ENCODE measurements around the gene DPYSL3.

DPYSL3 gene

GRCh38 chr5:147403651-147404640 is 105.9 kb downstream of the DPYSL3 start:
- DNase-seq (ENCODE audit: low spot score): no peak

GRCh38 chr5:147400881-147401280 is 109.0 kb downstream of the DPYSL3 start:
- DNase-seq (ENCODE audit: low spot score): no peak

DNA sequence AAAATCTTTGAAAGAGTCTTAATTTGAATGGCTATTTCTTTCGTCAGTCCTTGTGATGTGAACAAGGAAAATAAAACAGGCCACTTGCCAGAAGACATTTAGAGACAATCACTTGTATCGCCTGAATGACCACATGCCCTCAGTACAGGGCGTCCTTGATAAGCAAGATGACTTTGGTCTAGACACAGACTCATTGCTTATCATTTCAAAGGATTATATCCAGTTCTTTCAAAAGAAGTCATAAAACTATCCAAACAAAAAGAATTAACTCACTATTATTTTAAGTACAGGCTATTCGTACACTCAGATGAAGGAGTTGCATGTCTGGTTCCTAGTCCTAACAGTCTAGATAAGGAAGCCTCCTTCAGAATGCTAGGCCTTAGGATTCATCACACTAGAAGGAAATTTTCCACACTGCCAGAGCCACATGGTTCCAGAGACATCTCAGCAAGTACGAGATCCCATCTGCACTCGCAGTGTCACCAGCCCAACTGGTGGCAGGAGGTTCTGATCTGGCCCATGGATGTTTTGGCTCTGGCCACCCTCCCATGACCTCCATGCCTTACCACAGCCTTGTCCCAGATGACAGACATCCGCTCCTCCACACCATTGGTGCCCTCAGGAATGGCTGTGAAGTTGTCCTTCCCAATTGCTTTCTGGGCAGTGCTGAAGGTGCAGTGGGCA is 109.6 kb downstream of the DPYSL3 start:
- no peak for DNase-seq (ENCODE audit: low spot score)

- no peak for DNase-seq (ENCODE audit: low spot score)
These were observed 111.0 kb downstream of the DPYSL3 start for GRCh38 chr5:147398860-147399259.

DNA sequence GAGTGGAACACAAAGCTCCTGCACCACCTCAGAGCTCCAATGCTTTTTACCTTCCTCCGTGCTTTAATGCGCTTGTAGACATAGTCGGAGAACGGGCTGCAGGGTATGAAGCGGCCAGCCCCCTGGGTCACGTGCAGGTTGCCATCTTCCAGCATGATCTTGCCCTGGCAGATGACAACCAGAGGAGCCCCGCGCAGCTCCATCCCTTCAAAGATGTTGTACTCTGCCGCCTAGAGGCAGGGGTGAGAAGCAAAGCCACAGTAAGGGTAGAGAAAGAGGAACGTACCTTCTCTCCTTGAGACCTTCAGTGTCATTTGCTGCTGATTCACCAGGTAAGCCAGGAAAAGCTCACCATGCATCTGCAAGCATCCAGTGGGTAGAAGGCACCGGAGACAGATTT is 112.3 kb downstream of the DPYSL3 start:
- DNase-seq (ENCODE audit: low spot score): no peak

DNA sequence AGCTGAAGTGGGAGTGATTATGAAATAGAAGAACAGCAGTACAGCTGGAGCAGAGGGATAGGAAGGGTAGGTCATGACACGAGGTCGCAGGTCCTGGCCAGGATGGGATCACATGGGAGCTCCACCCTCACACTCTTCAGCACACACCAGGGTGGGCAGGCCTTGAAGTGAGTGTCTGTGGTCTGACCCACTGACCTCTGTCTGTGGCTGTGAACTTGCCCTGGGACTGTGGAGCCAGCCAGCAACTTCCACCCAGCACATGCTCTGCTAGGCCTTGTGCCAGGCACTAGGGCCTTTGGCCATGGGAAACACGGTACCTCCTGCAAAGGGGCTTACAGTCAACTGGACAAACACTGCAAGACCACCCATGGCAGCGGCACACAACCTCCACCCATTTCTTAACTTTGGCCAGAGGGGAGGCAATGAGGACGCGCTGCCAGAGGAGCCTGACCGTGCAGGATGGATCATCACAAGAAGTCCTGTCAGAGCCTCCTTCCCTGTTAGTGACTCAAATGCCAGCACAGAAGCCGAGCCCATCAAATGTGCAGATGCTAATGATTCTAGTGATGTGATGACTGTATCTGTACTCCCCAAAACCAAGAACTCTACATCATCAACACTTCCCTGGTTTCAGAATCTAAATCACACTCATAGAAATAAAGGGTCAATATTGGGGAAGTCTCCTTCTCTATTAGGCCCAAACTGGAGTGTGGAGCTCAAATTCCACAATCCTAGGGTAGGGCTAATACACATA is 113.6 kb downstream of the DPYSL3 start:
- no peak for DNase-seq (ENCODE audit: low spot score)

DNA sequence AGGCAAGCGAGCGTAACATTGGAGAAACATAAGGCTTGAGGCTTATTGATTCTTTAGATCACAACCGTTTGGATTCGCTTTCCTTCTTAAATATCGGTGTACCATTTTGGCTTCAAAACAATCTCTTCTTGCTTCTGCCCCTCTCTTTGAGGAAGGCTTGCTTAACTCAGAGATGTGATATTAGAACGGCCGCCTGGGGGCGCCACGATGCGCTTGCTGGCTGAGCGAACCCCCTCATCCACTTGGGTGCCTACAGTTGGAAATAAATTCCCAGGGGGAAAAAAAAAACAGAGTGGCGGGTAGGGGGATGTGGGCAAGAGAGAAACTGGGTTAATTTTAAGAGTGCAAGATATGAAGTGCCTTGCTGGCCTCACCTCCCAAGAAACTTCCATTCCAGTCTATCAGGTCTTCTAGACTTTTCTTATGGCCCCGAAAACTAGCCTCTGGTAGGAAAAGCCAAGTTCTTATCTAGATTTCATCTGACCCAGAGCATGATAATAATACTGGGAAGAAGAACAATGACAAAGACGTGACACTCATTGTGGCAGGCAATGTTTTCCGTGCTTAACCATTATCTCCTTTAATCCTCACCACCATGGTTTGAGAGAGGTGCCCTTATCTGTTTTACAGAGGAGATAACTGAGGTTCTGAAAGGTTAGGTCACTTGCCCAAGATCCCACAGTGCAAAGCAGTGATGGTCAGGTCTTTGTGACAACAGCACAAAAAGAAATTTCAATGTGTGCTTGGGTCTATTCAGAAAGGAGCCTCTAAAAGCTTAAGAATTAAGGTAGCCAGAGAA is 115.8 kb downstream of the DPYSL3 start:
- no peak for DNase-seq (ENCODE audit: low spot score)

GRCh38 chr5:147391781-147392180 is 118.1 kb downstream of the DPYSL3 start:
- no peak for DNase-seq (ENCODE audit: low spot score)

DNA sequence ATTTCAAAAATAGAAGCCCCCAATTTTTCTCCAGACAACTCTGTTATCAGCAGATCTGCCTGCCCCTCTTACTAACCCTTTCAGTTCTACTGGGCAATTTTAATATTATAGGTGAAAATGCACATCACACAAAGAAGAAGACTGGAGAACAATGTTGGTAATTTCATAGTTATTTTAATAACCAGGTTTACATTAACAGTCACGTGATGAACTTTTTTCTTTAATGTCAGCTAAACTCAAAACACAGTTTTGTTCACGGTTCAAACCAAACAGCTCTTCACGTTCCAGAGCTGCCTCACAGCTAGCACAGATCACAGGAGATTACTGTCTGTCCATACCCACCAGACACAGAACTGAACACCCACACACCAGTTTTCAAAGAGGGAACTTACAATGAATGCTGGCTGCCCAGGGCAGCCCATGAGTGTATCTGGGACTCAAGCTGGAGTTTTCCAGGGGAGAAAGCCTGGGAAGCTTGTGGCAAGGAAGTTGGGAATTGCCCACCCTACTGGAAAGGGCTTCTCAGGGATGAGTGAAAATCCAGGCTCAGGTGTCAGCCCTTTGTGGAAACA is 119.1 kb downstream of the DPYSL3 start:
- DNase-seq (ENCODE audit: low spot score): no peak

GRCh38 chr5:147388184-147389108 is 121.4 kb downstream of the DPYSL3 start:
- no peak for DNase-seq (ENCODE audit: low spot score)

- DNase-seq (ENCODE audit: low spot score): no peak
These were observed 122.8 kb downstream of the DPYSL3 start for GRCh38 chr5:147387109-147387508.

- no peak for DNase-seq (ENCODE audit: low spot score)
These were observed 125.3 kb downstream of the DPYSL3 start for GRCh38 chr5:147384346-147385193.

- no peak for DNase-seq (ENCODE audit: low spot score)
These were observed 127.1 kb downstream of the DPYSL3 start for GRCh38 chr5:147382776-147383175.

DNA sequence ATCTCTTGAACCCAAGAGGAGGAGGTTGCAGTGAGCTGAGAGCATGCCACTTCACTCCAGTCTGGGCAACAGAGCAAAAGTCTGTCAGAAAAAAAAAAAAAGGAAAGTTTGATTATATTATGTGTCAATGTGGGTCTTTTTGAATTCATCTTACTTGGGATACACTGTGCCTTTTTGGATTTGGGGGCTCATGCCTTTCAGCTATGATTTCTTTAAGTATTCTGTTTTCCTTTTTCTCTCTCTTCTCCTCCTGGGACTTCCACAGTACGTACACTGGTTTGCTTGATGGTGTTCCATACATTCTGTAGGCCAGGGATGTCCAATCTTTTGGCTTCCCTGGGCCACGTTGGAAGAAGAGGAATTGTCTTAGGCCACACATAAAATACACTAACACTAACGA is 128.3 kb downstream of the DPYSL3 start:
- no peak for DNase-seq (ENCODE audit: low spot score)

DNA sequence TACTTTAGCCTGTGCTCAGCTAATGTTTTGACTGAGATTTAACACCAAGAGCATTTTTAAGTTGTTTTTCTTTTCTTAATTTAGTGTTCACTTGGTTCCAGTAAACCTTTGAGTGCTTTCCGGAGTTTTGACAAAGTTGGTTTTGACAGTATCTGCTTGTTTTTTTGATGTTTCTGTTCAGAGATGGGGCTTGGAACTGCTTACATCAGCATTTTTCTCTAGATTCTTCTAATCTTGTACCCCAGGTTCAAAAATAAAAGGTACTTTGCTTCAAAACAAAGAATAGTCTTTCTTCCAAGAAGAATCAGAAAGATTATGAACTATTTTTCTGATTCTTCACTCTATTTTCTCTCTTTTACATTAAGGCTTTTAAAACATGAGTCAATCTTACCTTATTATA is 132.2 kb downstream of the DPYSL3 start:
- DNase-seq (ENCODE audit: low spot score): no peak

DNA sequence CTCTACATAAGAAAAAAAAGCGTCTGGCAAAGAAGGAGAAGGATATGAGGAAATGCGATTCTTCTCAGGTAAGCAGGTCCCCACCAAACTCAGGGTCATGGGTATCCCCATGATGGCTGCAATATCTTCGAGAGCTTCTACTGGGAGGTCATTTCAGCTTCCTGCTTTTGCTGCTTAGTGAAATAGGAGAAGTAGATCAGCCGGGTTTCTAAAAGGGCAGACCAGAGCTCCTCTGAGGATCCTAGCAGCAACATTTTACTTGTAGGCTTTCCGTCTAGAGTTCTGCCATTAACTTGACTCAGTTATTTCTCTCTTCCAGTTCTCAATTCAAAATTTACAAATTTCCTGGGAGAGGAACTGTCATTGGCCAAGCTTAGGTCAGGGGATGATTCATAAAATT is 134.7 kb downstream of the DPYSL3 start:
- no peak for DNase-seq (ENCODE audit: low spot score)

GRCh38 chr5:147373328-147373727 is 136.5 kb downstream of the DPYSL3 start:
- DNase-seq (ENCODE audit: low spot score): no peak

DNA sequence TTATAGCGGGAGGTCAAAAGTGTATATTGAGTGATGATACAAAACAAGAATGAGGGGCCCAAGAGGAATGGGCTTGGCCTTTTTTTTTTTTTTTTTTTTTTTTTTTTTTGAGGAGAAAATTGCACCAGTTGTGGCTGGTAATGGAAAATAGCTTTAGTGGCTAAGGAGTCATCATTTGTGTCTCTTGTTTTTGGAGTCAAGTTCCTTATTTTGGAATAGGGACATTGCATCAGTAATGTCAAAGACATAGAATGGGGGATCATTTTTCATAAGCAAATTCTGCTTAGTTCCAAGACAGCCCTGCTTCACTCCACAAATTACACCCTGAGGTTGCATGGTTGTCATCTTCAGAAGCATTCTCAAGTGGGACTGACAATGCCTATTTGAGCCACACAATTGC is 137.7 kb downstream of the DPYSL3 start:
- DNase-seq (ENCODE audit: low spot score): no peak

DNA sequence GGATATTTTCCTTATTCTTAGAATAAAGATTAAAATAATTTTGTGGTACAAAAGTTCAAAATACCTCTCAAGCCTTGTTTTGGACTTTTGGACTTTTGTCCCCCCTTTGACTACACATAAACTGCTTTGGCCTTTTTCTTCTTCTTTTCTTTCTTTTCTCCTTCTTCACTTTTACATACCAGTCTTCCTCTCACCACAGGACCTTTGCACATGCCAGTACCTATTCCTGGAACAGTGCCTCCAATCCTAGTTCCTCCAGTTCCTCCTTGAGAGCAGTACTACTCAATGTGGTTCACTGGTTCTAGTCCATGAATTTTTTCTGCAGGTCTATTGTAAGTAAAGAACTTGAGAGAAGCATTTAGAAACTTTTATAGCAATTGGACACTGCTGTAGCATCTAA is 138.6 kb downstream of the DPYSL3 start:
- no peak for DNase-seq (ENCODE audit: low spot score)

All from hematopoietic multipotent progenitor cell treated with erythropoietin and hydrocortisone succinate and interleukin-3 and kit ligand, for 17 days (in vitro differentiated cells).